Suprapubic skin (tissue), 3 donors: Measurements from ENCODE around the gene HECW1.

Experiments used
- POLR2A ChIP-seq, 2 donors: fragments of 450-650 bp; IDR thresholded peaks; one replicate each; pipeline ENCODE4 v1.6.1; 2017; ENCODE audit warnings: antibody characterized with exemption in 2 of 2, mild to moderate bottlenecking in 2 of 2, moderate library complexity in 2 of 2
- TF ChIP-seq, protein P1 (sequence below), 2 donors: fragments of 200-600 bp in 1 of 2; fragments of 450-650 bp in 1 of 2; sonication (generic) in 1 of 2; IDR thresholded peaks; one replicate each; pipeline ENCODE4 v1.5.1; 2016 to 2019; ENCODE audit warnings: antibody characterized with exemption in 2 of 2, mild to moderate bottlenecking in 1 of 2, moderate library complexity in 1 of 2

- TF ChIP-seq, protein P1, sequence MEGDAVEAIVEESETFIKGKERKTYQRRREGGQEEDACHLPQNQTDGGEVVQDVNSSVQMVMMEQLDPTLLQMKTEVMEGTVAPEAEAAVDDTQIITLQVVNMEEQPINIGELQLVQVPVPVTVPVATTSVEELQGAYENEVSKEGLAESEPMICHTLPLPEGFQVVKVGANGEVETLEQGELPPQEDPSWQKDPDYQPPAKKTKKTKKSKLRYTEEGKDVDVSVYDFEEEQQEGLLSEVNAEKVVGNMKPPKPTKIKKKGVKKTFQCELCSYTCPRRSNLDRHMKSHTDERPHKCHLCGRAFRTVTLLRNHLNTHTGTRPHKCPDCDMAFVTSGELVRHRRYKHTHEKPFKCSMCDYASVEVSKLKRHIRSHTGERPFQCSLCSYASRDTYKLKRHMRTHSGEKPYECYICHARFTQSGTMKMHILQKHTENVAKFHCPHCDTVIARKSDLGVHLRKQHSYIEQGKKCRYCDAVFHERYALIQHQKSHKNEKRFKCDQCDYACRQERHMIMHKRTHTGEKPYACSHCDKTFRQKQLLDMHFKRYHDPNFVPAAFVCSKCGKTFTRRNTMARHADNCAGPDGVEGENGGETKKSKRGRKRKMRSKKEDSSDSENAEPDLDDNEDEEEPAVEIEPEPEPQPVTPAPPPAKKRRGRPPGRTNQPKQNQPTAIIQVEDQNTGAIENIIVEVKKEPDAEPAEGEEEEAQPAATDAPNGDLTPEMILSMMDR (IDR thresholded peaks at IDR 0.05), result no peak
- TF ChIP-seq POLR2A (IDR thresholded peaks at IDR 0.05), result no peak
Measured at GRCh38 chr7:43111630-43112458, 603 bp upstream of the HECW1 start.
